Hepatic stellate cell (primary cell): Measurements from ENCODE around the gene LRPAP1.
"Not testable (repeated sequence)": the region's sequence is repeated elsewhere in the genome, so short reads cannot be mapped to it uniquely, and the experiment has no call there.

Experiments
- DNase-seq: peaks from one replicate; pipeline ENCODE4 v3.0.0; 2011; ENCODE audit warnings: low spot score

Gene LRPAP1

GRCh38 chr4:3518511-3518880, 13.7 kb downstream of the LRPAP1 start:
- DNase-seq, result no peak

- no peak for DNase-seq
Measured at GRCh38 chr4:3517731-3518510, 14.3 kb downstream of the LRPAP1 start.

- no peak for DNase-seq
Measured at GRCh38 chr4:3516836-3517730, 15.1 kb downstream of the LRPAP1 start.

DNA sequence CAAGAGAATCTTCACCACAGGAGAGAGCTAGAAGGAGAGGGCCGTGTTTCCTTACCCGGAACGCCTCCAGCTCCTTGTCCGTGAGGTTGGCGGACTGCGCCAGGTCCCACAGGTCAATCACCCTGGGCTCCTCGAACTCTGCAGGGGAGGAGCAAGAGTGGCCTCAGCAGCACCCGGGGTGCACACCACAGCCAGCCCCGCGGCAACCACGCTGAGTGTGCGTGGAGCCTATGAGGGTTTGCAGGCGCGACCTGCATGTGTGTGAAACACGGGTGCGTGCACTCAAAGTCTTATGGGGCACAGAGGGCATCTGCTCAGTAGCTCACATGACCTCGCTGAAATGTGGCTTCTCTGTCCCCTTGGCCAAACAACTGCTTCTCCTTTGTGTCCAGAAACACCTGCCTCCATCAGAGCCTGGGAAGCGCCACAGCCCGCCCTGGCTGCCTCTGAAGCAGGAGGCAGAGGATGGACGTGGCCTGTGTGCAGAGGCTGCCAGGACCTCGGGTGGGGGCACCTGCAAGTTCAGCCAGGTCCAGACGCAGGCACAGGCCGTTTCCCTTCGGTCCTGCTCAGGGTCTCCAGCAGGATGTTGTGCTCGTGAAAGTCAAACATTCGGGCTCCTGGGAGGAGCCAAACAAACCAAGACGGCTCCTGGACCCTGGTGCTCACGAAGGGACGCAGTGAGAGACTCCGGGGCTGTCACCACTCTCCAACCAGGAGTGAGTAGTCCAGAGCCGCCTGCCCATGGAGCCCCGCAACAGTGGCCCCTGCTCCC, 16.0 kb downstream of the LRPAP1 start:
- no peak for DNase-seq

DNA sequence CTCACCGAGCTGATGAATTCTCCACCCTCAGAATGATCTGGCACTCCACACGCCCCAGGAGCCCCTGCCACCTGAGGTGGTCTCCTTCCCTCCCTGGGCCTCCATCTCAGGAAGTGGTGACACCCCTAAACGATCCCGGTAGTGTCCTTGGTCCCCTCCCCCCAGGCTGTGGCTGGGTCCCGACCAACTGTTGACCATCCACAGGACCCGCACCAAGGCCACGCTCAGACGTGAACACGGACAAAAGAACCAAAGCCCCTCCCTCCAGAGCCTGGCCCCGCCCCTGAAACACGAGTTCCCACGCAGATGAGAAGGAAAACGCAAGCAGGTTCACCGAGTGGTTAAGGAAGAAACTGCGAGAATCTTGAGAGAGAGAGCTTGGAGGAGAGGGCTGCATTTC, 16.6 kb downstream of the LRPAP1 start:
- no peak for DNase-seq

DNA sequence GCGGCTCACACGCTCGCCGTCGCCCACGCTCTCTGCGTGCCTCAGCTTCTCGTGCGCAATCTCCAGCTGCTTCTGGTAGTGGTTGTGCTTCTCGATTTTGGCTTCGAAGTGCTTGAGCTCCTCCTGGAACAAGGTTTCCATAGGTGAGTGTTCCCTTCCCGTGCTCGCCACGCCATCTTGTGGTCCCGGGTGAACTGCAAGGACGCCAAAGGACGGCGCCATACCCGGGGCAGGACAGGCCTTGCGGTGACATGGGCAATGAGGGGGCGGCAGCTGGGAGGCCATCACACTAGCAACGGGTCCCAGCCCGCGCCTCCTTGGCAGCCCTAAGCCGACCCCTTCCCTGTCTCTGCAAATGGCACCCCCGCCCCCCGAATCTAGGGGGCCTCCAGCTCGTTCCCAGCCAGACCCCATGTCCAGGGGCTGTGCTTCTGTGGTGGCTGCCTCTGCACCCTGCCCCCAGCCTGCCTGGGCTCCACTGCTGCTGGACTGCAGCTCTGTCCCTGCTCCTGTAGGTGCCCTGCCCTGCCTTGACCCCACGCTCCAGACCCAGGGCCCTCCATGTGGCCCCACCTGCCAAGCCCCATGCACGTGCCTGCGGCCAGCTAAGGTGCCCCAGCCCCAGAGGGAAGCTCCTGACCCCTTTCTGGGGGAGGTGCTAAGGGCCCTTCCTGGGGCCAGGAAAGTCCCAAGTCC, 17.3 kb downstream of the LRPAP1 start:
- no peak for DNase-seq

GRCh38 chr4:3514221-3514780, 17.9 kb downstream of the LRPAP1 start:
- no peak for DNase-seq

DNA sequence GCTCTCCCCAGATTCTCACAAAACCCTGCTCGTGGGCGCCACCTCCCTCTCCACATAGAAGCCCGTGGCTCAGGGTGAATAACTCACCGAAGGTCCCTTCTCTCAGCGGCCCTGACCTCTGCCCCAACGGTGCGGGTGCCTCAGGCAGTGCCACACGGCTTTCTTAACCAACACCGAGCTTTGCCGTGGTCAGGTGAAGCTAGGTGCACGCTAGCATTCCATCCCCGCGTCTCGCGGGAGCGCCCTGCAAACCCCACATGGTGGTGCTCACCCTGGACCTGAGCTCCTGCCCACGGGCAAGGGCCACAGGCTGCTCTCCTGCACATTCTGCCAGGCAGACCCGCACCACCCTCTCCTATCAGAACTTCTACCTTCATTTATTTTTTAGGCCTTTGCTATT, 18.4 kb downstream of the LRPAP1 start:
- no peak for DNase-seq

DNA sequence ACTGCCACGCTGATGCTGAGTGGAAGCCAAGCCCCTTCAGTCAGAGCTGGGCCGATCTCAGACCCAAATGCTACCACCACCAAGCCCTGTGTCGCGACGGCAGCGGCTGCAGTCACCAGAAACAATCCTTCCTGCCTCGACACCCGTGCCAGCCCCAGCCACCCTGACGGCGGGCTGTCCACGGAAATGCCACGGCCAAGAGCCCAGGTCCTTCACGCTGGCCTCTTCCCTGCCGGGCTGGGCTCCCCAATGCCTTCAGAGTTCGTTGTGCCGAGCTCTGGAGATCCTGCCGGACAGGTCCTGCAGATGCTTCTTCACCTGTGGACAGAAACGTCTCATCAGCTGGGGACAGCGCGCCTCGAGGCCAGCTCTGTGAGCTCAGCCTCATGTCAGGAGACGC, 19.5 kb downstream of the LRPAP1 start:
- no peak for DNase-seq

DNA sequence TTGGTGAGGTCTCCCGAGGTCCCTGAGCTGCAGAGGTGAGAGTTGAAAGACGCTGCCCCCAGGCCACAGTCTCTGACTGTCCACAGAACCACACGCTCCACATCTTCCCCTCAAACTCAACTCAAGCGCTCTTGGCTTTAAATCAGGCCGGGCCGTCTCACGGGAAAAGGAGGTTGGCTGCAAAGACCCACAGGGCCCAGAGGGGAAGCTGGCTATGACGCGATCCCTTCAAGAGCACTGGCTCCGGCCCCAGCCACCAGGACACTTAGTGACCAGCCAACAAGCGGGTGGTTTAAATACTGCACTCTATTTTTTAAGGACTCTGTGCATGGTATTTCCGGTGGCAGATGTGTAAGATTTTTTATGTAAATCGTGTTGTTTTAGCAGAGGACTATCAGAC, 19.9 kb downstream of the LRPAP1 start:
- no peak for DNase-seq

- not testable (repeated sequence) for DNase-seq
Measured at GRCh38 chr4:3511601-3512000, 20.6 kb downstream of the LRPAP1 start.

DNA sequence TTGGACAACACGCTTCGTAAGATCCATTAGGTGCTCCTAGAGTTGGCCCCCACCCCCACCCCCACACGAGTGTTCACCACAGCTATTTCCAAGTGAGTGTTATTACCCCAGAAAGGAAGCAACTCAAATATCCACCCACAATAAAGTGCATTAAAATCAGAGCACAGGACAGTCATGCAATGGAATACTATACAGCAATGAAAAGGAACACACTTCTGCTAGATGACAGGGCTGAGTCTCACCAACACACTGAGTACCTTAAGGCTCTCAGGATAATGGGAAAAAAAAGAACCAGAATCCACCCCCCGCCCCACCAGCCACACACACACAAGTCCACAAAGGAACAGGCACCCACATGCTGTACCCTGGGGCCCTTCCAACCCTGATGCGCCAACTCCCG, 21.0 kb downstream of the LRPAP1 start:
- no peak for DNase-seq

DNA sequence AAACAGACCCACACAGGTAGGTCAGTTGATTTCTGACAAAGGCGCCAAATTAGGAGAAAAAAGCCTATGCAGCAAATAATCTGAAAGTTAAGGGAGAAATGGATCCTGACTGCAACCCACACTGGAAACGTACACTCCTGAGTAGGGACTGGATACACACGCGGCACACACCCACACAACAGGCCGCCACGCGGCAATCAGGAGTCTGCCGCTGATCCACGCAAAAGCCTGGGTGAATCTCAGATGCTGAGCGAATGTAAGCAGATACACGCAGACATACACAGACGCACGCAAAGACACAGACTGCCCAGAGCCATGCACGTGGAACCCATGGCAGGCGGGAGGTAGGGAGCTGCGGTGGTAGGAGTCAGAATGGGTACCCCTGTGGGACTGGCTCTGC, 21.7 kb downstream of the LRPAP1 start:
- DNase-seq, result no peak

GRCh38 chr4:3508542-3508941, 23.7 kb downstream of the LRPAP1 start:
- no peak for DNase-seq

GRCh38 chr4:3505231-3505630, 27.0 kb downstream of the LRPAP1 start:
- no peak for DNase-seq

GRCh38 chr4:3502941-3503936, 29.0 kb downstream of the LRPAP1 start:
- no peak for DNase-seq

DNA sequence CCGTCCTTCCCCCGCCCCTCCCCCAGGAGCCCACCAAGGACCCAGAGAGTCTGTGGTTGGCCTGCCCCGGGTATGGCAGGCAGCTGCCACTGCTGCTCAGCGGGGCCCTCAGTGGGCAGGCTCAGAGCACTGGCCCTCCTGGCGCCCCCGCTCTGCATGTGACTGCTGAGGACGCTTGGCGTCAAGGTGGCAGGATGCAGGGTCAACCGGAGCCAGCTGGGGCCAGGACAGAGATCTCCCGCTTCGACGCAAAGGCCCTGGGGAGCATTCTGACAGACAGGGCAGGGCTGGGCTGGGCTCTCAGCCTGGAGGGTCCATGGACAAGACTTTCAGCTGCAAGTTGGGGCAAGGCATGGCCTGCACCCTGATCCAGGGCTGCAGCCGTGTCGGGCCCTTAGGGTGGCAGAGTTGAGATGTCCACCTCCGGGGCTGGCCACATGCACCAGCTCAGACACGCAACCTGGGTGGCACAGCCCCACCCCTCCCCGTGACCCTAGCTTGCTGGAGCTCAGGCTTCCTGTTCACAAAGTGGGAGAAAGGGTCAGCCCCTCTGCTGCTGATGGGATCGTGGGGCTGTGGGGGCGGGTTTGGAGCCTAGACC, 30.3 kb downstream of the LRPAP1 start:
- no peak for DNase-seq

- no peak for DNase-seq
Measured at GRCh38 chr4:3501126-3501824, 30.9 kb downstream of the LRPAP1 start.

DNA sequence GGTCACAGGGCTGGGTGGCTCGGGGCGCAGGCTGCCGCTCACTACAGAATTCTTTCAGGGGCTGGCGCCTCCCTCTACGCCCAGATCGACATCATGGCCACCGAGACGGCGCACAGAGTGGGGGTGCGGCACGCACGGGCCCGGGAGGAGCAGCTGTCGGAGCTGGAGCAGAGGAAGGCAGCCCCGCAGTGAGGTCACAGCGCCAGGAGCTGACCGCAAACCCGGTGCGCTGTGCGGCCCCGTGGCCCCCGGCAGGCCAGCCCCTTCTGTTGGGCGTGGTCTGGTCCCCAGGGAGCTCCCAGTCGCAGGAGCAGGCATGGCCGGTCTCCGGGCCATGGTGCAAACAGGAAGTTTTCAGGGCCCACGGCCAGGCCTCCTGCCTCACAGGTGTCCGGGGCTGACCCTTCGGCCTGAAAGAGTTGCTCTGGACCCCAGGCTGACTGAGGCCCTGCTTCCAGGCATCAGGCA, 31.6 kb downstream of the LRPAP1 start:
- DNase-seq, result no peak
